Gastroesophageal sphincter (tissue), 4 donors: ENCODE data around the gene EFNA4. TPM values are rescaled to one million over a fixed set of nuclear protein-coding genes. Genes with fewer than 3 reads are reported as not detected.

Experiments
- ATAC-seq: fragments of 150-250 bp; one replicate; pipeline ENCODE4 v1.9.1; 2016; ENCODE audit warnings: mild to moderate bottlenecking, moderate library complexity
- H3K27ac ChIP-seq, 4 donors: fragments of 200-600 bp; sonication (generic) in 3 of 4; 1 replicate in 3 of 4; 2 replicates in 1 of 4; pipeline ENCODE4 v1.5.1; 2016 to 2019
- H3K27me3 ChIP-seq: fragments of 200-600 bp; sonication (generic); one replicate; pipeline ENCODE4 v1.5.1; 2019
- H3K36me3 ChIP-seq, 2 donors: fragments of 200-600 bp; sonication (generic); one replicate each; pipeline ENCODE4 v1.5.1; 2019; ENCODE audit warnings: control low read depth in 1 of 2
- H3K4me1 ChIP-seq, 3 donors: fragments of 200-600 bp; sonication (generic); 1 replicate in 2 of 3; 2 replicates in 1 of 3; pipeline ENCODE4 v1.5.1; 2016 to 2019; ENCODE audit warnings: control low read depth in 2 of 3
- H3K4me3 ChIP-seq, 2 donors: fragments of 200-600 bp; sonication (generic); one replicate each; pipeline ENCODE4 v1.5.1; 2019; ENCODE audit warnings: mild to moderate bottlenecking in 1 of 2, moderate library complexity in 1 of 2
- H3K9me3 ChIP-seq, 3 donors: fragments of 200-600 bp; sonication (generic); one replicate each; pipeline ENCODE4 v1.5.1; 2017 to 2019; ENCODE audit warnings: control low read depth in 2 of 3
- CTCF ChIP-seq, 4 experiments: fragments of 200-600 bp in 2 of 4; fragments of 450-650 bp in 2 of 4; sonication (generic) in 1 of 4; IDR thresholded peaks; one replicate each; pipeline ENCODE4 v1.5.1; 2017 to 2019; ENCODE audit warnings: antibody characterized with exemption in 4 of 4, mild to moderate bottlenecking in 2 of 4, moderate library complexity in 2 of 4
- EP300 ChIP-seq: sonication (generic); formaldehyde crosslinking; IDR thresholded peaks from one replicate; pipeline ENCODE4 v1.6.1; 2017; ENCODE audit warnings: antibody characterized with exemption, mild to moderate bottlenecking
- POLR2A ChIP-seq, 2 donors: fragments of 450-650 bp; IDR thresholded peaks; one replicate each; pipeline ENCODE4 v1.6.1; 2017; ENCODE audit warnings: antibody characterized with exemption in 2 of 2, mild to moderate bottlenecking in 2 of 2, moderate library complexity in 1 of 2
- POLR2AphosphoS5 ChIP-seq: sonication (generic); formaldehyde crosslinking; IDR thresholded peaks from one replicate; pipeline ENCODE4 v1.6.1; 2017; ENCODE audit warnings: antibody characterized with exemption
- WGBS, 2 donors: methylation state at CpG; one replicate each; pipeline ENCODE4 v1.1.5; 2018; ENCODE audit warnings: low coverage in 1 of 2; 5-methylcytosine and 5-hydroxymethylcytosine counted together
- total RNA-seq, 4 donors: library from RNA; depleted of rRNA; stranded (reverse); fragments of >200 nt; gene quantifications; one replicate each; pipeline ENCODE4 v1.1.0, GENCODE V29; 2016

Gene EFNA4
- total RNA-seq: 1 to 10 TPM in 3 of 4 donors, under 1 TPM in 1; 0.81 to 5.8 (median 2.3) TPM

GRCh38 chr1:155063550-155064110, at the start of gene EFNA4:
TSS of gene EFNA4 (plus strand) at chr1:155063740. CDS start at chr1:155063824, 84 bp downstream.
- peak; percentile 88 for ATAC-seq
- Histone ChIP-seq H3K27ac (peak within 1 kb of the TSS in 3 of 4 donors; percentile 77 to 85 (median 81)), H3K9me3 (no peaks in the 10 kb centered on the region), H3K4me1 (peaks cover 0 to 47% (median 23%) of the 10 kb centered on the region in 3 donors), H3K27me3 (no peaks in the 10 kb centered on the region), H3K4me3 (peak within 1 kb of the TSS; percentile 44 to 85), H3K36me3 (peaks cover 0 to 44% of the 10 kb centered on the region in 2 donors)
- 0 to 2% methylated on average over 10 to 13 of the region's 57 CpGs for WGBS, 2 donors
- no peak for TF ChIP-seq POLR2A (IDR thresholded peaks at IDR 0.05)
- peak; percentile 34 for TF ChIP-seq POLR2AphosphoS5

GRCh38 chr1:155014709-155015508, 48.6 kb upstream of the EFNA4 start:
- ATAC-seq: no peak
- Histone ChIP-seq H3K27me3 (no peaks in the 10 kb centered on the region), H3K27ac (peak overlapping the region in 2 of 4 donors; percentile 88 to 90), H3K4me3 (no peak overlapping the region), H3K36me3 (peaks cover 0 to 28% of the 10 kb centered on the region in 2 donors), H3K9me3 (no peaks in the 10 kb centered on the region), H3K4me1 (peaks cover 2 to 78% (median 43%) of the 10 kb centered on the region in 3 donors)
- no CpG with 5 or more reads among the region's 31 CpGs for WGBS, 2 donors
- TF ChIP-seq POLR2AphosphoS5 (no peak), CTCF (IDR thresholded peaks at IDR 0.05) (no peak), EP300 (no peak), POLR2A (IDR thresholded peaks at IDR 0.05) (no peak)

- peak overlapping the region in 3 of 4 donors; percentile 85 to 95 (median 90) for H3K27ac ChIP-seq
- H3K4me1 ChIP-seq: peaks cover 2 to 70% (median 43%) of the 10 kb centered on the region in 3 donors
- WGBS, 2 donors: 52 to 80% methylated on average over 1 to 2 of the region's 16 CpGs
- ATAC-seq: no peak
- H3K27me3 ChIP-seq: no peaks in the 10 kb centered on the region
- no peaks in the 10 kb centered on the region for H3K9me3 ChIP-seq
- H3K4me3 ChIP-seq: no peak overlapping the region
- TF ChIP-seq EP300 (no peak), POLR2AphosphoS5 (no peak), POLR2A (IDR thresholded peaks at IDR 0.05) (no peak), CTCF (IDR thresholded peaks at IDR 0.05) (no peak)
- H3K36me3 ChIP-seq: peaks cover 0 to 28% of the 10 kb centered on the region in 2 donors
Observed at GRCh38 chr1:155015527-155016230, 47.9 kb upstream of the EFNA4 start.

- Histone ChIP-seq H3K4me1 (peaks cover 2 to 63% (median 37%) of the 10 kb centered on the region in 3 donors), H3K9me3 (no peaks in the 10 kb centered on the region), H3K36me3 (peaks cover 0 to 28% of the 10 kb centered on the region in 2 donors), H3K27ac (peak overlapping the region; percentile 67 to 95 (median 88)), H3K4me3 (no peak overlapping the region), H3K27me3 (no peaks in the 10 kb centered on the region)
- 68% methylated on average over 8 of the region's 26 CpGs; no CpG with 5 or more reads in 1 of the 2 donors for WGBS, 2 donors
- no peak for ATAC-seq
- no peak for TF ChIP-seq POLR2A (IDR thresholded peaks at IDR 0.05)
- no peak for TF ChIP-seq POLR2AphosphoS5
- no peak for TF ChIP-seq CTCF (IDR thresholded peaks at IDR 0.05)
- TF ChIP-seq EP300: no peak
Observed at GRCh38 chr1:155016231-155016831, 47.2 kb upstream of the EFNA4 start.
